GM18511 (cell line): ENCODE data around the gene ICAM3.
"Not testable (repeated sequence)": the region's sequence is repeated elsewhere in the genome, so short reads cannot be mapped to it uniquely, and the experiment has no call there.

ENCODE experiments used
- ATAC-seq: cut with Tn5 transposase; IDR thresholded peaks from one replicate; pipeline ENCODE4 v1.9.1; 2021; ENCODE audit warnings: mild to moderate bottlenecking, moderate library complexity; ENCODE audit not compliant: unreplicated experiment

Gene ICAM3

GRCh38 chr19:10339380-10339960 lies at the start of gene ICAM3:
TSS of gene ICAM3 (minus strand) at chr19:10339624. CDS start at chr19:10339614, 10 bp downstream.
- peak; percentile 80 for ATAC-seq

GRCh38 chr19:10388957-10389356 lies 49.5 kb upstream of the ICAM3 start:
- no peak for ATAC-seq

GRCh38 chr19:10384580-10384979 lies 45.2 kb upstream of the ICAM3 start:
- no peak for ATAC-seq

GRCh38 chr19:10383223-10383499 lies 43.7 kb upstream of the ICAM3 start:
- not testable (repeated sequence) for ATAC-seq

- ATAC-seq = peak; percentile 94
These were observed 41.1 kb upstream of the ICAM3 start, which contains the start of gene TYK2 for GRCh38 chr19:10380313-10381102. TSS of gene TYK2 (minus strand) at chr19:10380572. CDS start at chr19:10378406, 2,166 bp downstream.

- no peak for ATAC-seq
These were observed 40.5 kb upstream of the ICAM3 start for GRCh38 chr19:10379880-10380312.

- no peak for ATAC-seq
These were observed 38.7 kb upstream of the ICAM3 start for GRCh38 chr19:10378124-10378523.

- ATAC-seq = not testable (repeated sequence)
These were observed 37.8 kb upstream of the ICAM3 start for GRCh38 chr19:10377140-10377640.

- no peak for ATAC-seq
These were observed 35.5 kb upstream of the ICAM3 start for GRCh38 chr19:10374931-10375330.

GRCh38 chr19:10372690-10373089 lies 33.3 kb upstream of the ICAM3 start:
- no peak for ATAC-seq

GRCh38 chr19:10368101-10368803 lies 28.8 kb upstream of the ICAM3 start:
- ATAC-seq = no peak

GRCh38 chr19:10366950-10367512 lies 27.6 kb upstream of the ICAM3 start:
- ATAC-seq = not testable (repeated sequence)

- ATAC-seq = no peak
These were observed 26.1 kb upstream of the ICAM3 start for GRCh38 chr19:10365518-10365917.

GRCh38 chr19:10364644-10365043 lies 25.2 kb upstream of the ICAM3 start:
- no peak for ATAC-seq

GRCh38 chr19:10363789-10364281 lies 24.4 kb upstream of the ICAM3 start:
- no peak for ATAC-seq

GRCh38 chr19:10362259-10362658 lies 22.8 kb upstream of the ICAM3 start:
- ATAC-seq = no peak

- ATAC-seq = no peak
These were observed 22.2 kb upstream of the ICAM3 start for GRCh38 chr19:10361569-10362011.

GRCh38 chr19:10356431-10356830 lies 17.0 kb upstream of the ICAM3 start:
- no peak for ATAC-seq

- ATAC-seq = no peak
These were observed 14.5 kb upstream of the ICAM3 start for GRCh38 chr19:10353793-10354391.

GRCh38 chr19:10352764-10353671 lies 13.6 kb upstream of the ICAM3 start:
- ATAC-seq = no peak
